MG63 (cell line): Measurements from ENCODE around the gene CTDP1. TPM values are rescaled to one million over a fixed set of nuclear protein-coding genes. Genes with fewer than 3 reads are reported as not detected.

ENCODE experiments used
- DNase-seq: peaks from one replicate; pipeline ENCODE4 v3.0.0-alpha.2; 2020
- H3K27me3 ChIP-seq: fragments of 250-450 bp; sonication (Bioruptor Pico); 2 replicates; pipeline ENCODE4 v1.5.1; 2020; ENCODE audit warnings: mild to moderate bottlenecking, moderate library complexity
- H3K36me3 ChIP-seq: fragments of 250-450 bp; sonication (Bioruptor Pico); 2 replicates; pipeline ENCODE4 v1.5.1; 2020; ENCODE audit warnings: mild to moderate bottlenecking, moderate library complexity
- H3K4me3 ChIP-seq: fragments of 250-450 bp; sonication (Bioruptor Pico); 2 replicates; pipeline ENCODE4 v1.5.1; 2020; ENCODE audit warnings: mild to moderate bottlenecking, moderate library complexity
- H3K9me3 ChIP-seq: fragments of 250-450 bp; sonication (Bioruptor Pico); 2 replicates; pipeline ENCODE4 v1.5.1; 2020; ENCODE audit warnings: mild to moderate bottlenecking, moderate library complexity
- total RNA-seq: library from RNA; depleted of rRNA; stranded (reverse); fragments of >200 nt; shearing (Covaris generic); gene quantifications from 2 replicates; pipeline ENCODE4 v1.2.3, GENCODE V29; 2014; ENCODE audit warnings: low replicate concordance; rRNA removed

Gene CTDP1
- total RNA-seq, result 28.9 and 30.1 TPM in 2 replicates

- DNase-seq, result peak; percentile 84
- peak within 1 kb of the TSS; percentile 83 for H3K4me3 ChIP-seq
- H3K9me3 ChIP-seq, result no peaks in the 10 kb centered on the region
- no peaks in the 10 kb centered on the region for H3K27me3 ChIP-seq
- H3K36me3 ChIP-seq, result no peaks in the 10 kb centered on the region; the same call in none of the 2 replicates
Observed at GRCh38 chr18:79679552-79680099, at the start of gene CTDP1. Gene CTDP1 (plus strand): TSS chr18:79679803. CDS start chr18:79679948, 145 bp downstream.

GRCh38 chr18:79630281-79631095 is 49.1 kb upstream of the CTDP1 start:
- peak; percentile 32 for DNase-seq
- Histone ChIP-seq H3K27me3 (no peaks in the 10 kb centered on the region), H3K4me3 (peak overlapping the region; percentile 26), H3K36me3 (no peaks in the 10 kb centered on the region), H3K9me3 (no peaks in the 10 kb centered on the region)

GRCh38 chr18:79631096-79631507 is 48.5 kb upstream of the CTDP1 start:
- no peak for DNase-seq
- no peaks in the 10 kb centered on the region for H3K9me3 ChIP-seq
- no peaks in the 10 kb centered on the region for H3K36me3 ChIP-seq
- H3K27me3 ChIP-seq, result no peaks in the 10 kb centered on the region
- no peak overlapping the region for H3K4me3 ChIP-seq

GRCh38 chr18:79631761-79632446 is 47.7 kb upstream of the CTDP1 start:
- Histone ChIP-seq H3K9me3 (no peaks in the 10 kb centered on the region), H3K27me3 (no peaks in the 10 kb centered on the region), H3K4me3 (no peak overlapping the region)

GRCh38 chr18:79632765-79633164 is 46.8 kb upstream of the CTDP1 start:
- H3K9me3 ChIP-seq, result no peaks in the 10 kb centered on the region
- H3K27me3 ChIP-seq, result no peaks in the 10 kb centered on the region
- H3K4me3 ChIP-seq, result no peak overlapping the region
- H3K36me3 ChIP-seq, result no peaks in the 10 kb centered on the region
- DNase-seq, result no peak

More at GRCh38 chr18:79631761-79632446, 47.7 kb upstream of the CTDP1 start:
- H3K36me3 ChIP-seq, result no peaks in the 10 kb centered on the region
- no peak for DNase-seq

GRCh38 chr18:79634186-79634585 is 45.4 kb upstream of the CTDP1 start:
- Histone ChIP-seq H3K27me3 (no peaks in the 10 kb centered on the region), H3K4me3 (no peak overlapping the region), H3K36me3 (no peaks in the 10 kb centered on the region), H3K9me3 (no peaks in the 10 kb centered on the region)
- DNase-seq, result no peak

- no peak overlapping the region for H3K4me3 ChIP-seq
- DNase-seq, result peak; percentile 28
- no peaks in the 10 kb centered on the region for H3K9me3 ChIP-seq
- no peaks in the 10 kb centered on the region for H3K27me3 ChIP-seq
- no peaks in the 10 kb centered on the region for H3K36me3 ChIP-seq
Observed at GRCh38 chr18:79634593-79635426, 44.8 kb upstream of the CTDP1 start.

- Histone ChIP-seq H3K9me3 (no peaks in the 10 kb centered on the region), H3K27me3 (no peaks in the 10 kb centered on the region), H3K36me3 (no peaks in the 10 kb centered on the region), H3K4me3 (no peak overlapping the region)
- no peak for DNase-seq
Observed at GRCh38 chr18:79635427-79635726, 44.2 kb upstream of the CTDP1 start.

GRCh38 chr18:79637181-79637920 is 42.3 kb upstream of the CTDP1 start:
- no peak for DNase-seq
- H3K36me3 ChIP-seq, result no peaks in the 10 kb centered on the region
- no peaks in the 10 kb centered on the region for H3K27me3 ChIP-seq
- no peak overlapping the region for H3K4me3 ChIP-seq
- H3K9me3 ChIP-seq, result no peaks in the 10 kb centered on the region

GRCh38 chr18:79637921-79638909 is 41.4 kb upstream of the CTDP1 start:
- Histone ChIP-seq H3K9me3 (no peaks in the 10 kb centered on the region), H3K27me3 (no peaks in the 10 kb centered on the region), H3K36me3 (no peaks in the 10 kb centered on the region), H3K4me3 (no peak overlapping the region)
- no peak for DNase-seq

- Histone ChIP-seq H3K9me3 (no peaks in the 10 kb centered on the region), H3K4me3 (no peak overlapping the region), H3K27me3 (no peaks in the 10 kb centered on the region), H3K36me3 (no peaks in the 10 kb centered on the region)
- DNase-seq, result no peak
Observed at GRCh38 chr18:79639072-79639829, 40.4 kb upstream of the CTDP1 start.

- Histone ChIP-seq H3K9me3 (no peaks in the 10 kb centered on the region), H3K4me3 (no peak overlapping the region), H3K27me3 (no peaks in the 10 kb centered on the region), H3K36me3 (no peaks in the 10 kb centered on the region)
- no peak for DNase-seq
Observed at GRCh38 chr18:79640064-79640672, 39.4 kb upstream of the CTDP1 start.

- no peak overlapping the region for H3K4me3 ChIP-seq
- no peaks in the 10 kb centered on the region for H3K27me3 ChIP-seq
- H3K36me3 ChIP-seq, result no peaks in the 10 kb centered on the region
- DNase-seq, result no peak
- H3K9me3 ChIP-seq, result no peaks in the 10 kb centered on the region
Observed at GRCh38 chr18:79640875-79641274, 38.7 kb upstream of the CTDP1 start.
